Stimulated activated naive B cell treated with anti-CD40 and anti-IgM and Interleukin-4, amounts not matched to agents 10 μg/mL and 1 μg/mL and 100 μg/mL, for 72 hours (primary cell): ENCODE measurements around the gene FPR1.
A peak's percentile ranks its signal among the peaks of the same experiment; 100 is the strongest.

Experiments used
- ATAC-seq, 2 donors: fragments of 150-1000 bp; cut with Tn5 transposase; replicated peaks; 2 replicates each; pipeline ENCODE4 v1.10.0; 2021; ENCODE audit warnings: moderate library complexity in 1 of 2
- DNase-seq: peaks from one replicate; pipeline ENCODE4 v3.0.0; 2021
- H3K27ac Mint-ChIP-seq: one replicate; pipeline ENCODE4 v1.8.0; 2022; ENCODE audit warnings: mild to moderate bottlenecking, mixed read lengths
- H3K27me3 Mint-ChIP-seq, 2 donors: one replicate each; pipeline ENCODE4 v1.8.0; 2022; ENCODE audit warnings: mixed read lengths in 2 of 2
- H3K36me3 Mint-ChIP-seq, 2 donors: one replicate each; pipeline ENCODE4 v1.8.0; 2022; ENCODE audit warnings: mixed read lengths in 2 of 2, mild to moderate bottlenecking in 1 of 2
- H3K4me1 Mint-ChIP-seq, 2 donors: one replicate each; pipeline ENCODE4 v1.8.0; 2022; ENCODE audit warnings: mixed read lengths in 2 of 2, mild to moderate bottlenecking in 1 of 2
- H3K4me3 Mint-ChIP-seq, 2 donors: one replicate each; pipeline ENCODE4 v1.8.0; 2022; ENCODE audit warnings: mild to moderate bottlenecking in 2 of 2, mixed read lengths in 2 of 2, moderate library complexity in 1 of 2
- H3K9me3 Mint-ChIP-seq, 2 donors: one replicate each; pipeline ENCODE4 v1.8.0; 2022; ENCODE audit warnings: mixed read lengths in 2 of 2, mild to moderate bottlenecking in 1 of 2

Gene FPR1

GRCh38 chr19:51737924-51738323, 13.8 kb downstream of the FPR1 start:
- H3K9me3 Mint-ChIP-seq: no peaks in the 10 kb centered on the region
- H3K4me1 Mint-ChIP-seq: peaks cover 0 to 6% of the 10 kb centered on the region in 2 donors
- peaks cover 24 to 45% of the 10 kb centered on the region in 2 donors for H3K27me3 Mint-ChIP-seq
- H3K36me3 Mint-ChIP-seq: no peaks in the 10 kb centered on the region
- DNase-seq (no peak), ATAC-seq (no peak)
- no peak overlapping the region for H3K4me3 Mint-ChIP-seq
- H3K27ac Mint-ChIP-seq: no peak overlapping the region

- Mint-ChIP-seq H3K4me1 (peaks cover 0 to 6% of the 10 kb centered on the region in 2 donors), H3K27ac (no peak overlapping the region), H3K27me3 (peaks cover 22 to 42% of the 10 kb centered on the region in 2 donors), H3K9me3 (peaks cover 0 to 1% of the 10 kb centered on the region in 2 donors), H3K36me3 (no peaks in the 10 kb centered on the region), H3K4me3 (no peak overlapping the region)
- DNase-seq: no peak
- ATAC-seq: no peak
Measured at GRCh38 chr19:51737389-51737788, 14.3 kb downstream of the FPR1 start.

GRCh38 chr19:51735759-51736449, 15.8 kb downstream of the FPR1 start:
- Mint-ChIP-seq H3K27ac (no peak overlapping the region), H3K36me3 (peaks cover 2 to 4% of the 10 kb centered on the region in 2 donors), H3K4me3 (no peak overlapping the region), H3K4me1 (peaks cover 0 to 6% of the 10 kb centered on the region in 2 donors), H3K9me3 (peaks cover 7 to 10% of the 10 kb centered on the region in 2 donors), H3K27me3 (peaks cover 30 to 48% of the 10 kb centered on the region in 2 donors)
- DNase-seq (no peak), ATAC-seq (peak; percentile 23 to 27)

GRCh38 chr19:51733742-51734522, 17.7 kb downstream of the FPR1 start:
- peaks cover 32 to 54% of the 10 kb centered on the region in 2 donors for H3K27me3 Mint-ChIP-seq
- ATAC-seq: no peak
- no peak overlapping the region for H3K27ac Mint-ChIP-seq
- peaks cover 6 to 11% of the 10 kb centered on the region in 2 donors for H3K36me3 Mint-ChIP-seq
- DNase-seq: no peak
- peaks cover 13 to 18% of the 10 kb centered on the region in 2 donors for H3K9me3 Mint-ChIP-seq
- H3K4me1 Mint-ChIP-seq: peaks cover 0 to 6% of the 10 kb centered on the region in 2 donors
- no peak overlapping the region for H3K4me3 Mint-ChIP-seq

GRCh38 chr19:51729781-51730180, 21.9 kb downstream of the FPR1 start:
- Mint-ChIP-seq H3K4me3 (no peak overlapping the region), H3K27me3 (peaks cover 47 to 72% of the 10 kb centered on the region in 2 donors), H3K4me1 (no peaks in the 10 kb centered on the region), H3K9me3 (peaks cover 15 to 18% of the 10 kb centered on the region in 2 donors), H3K36me3 (peaks cover 6 to 11% of the 10 kb centered on the region in 2 donors), H3K27ac (no peak overlapping the region)
- no peak for ATAC-seq
- DNase-seq: no peak

GRCh38 chr19:51727349-51727880, 24.3 kb downstream of the FPR1 start:
- peaks cover 17 to 18% of the 10 kb centered on the region in 2 donors for H3K9me3 Mint-ChIP-seq
- DNase-seq (no peak), ATAC-seq (no peak)
- no peak overlapping the region for H3K4me3 Mint-ChIP-seq
- no peak overlapping the region for H3K27ac Mint-ChIP-seq
- H3K36me3 Mint-ChIP-seq: peaks cover 6 to 11% of the 10 kb centered on the region in 2 donors
- H3K4me1 Mint-ChIP-seq: peaks cover 3 to 4% of the 10 kb centered on the region in 2 donors
- peaks cover 58 to 91% of the 10 kb centered on the region in 2 donors for H3K27me3 Mint-ChIP-seq

- ATAC-seq (no peak), DNase-seq (no peak)
Measured at GRCh38 chr19:51726049-51726448, 25.6 kb downstream of the FPR1 start.

GRCh38 chr19:51724543-51724942, 27.1 kb downstream of the FPR1 start:
- Mint-ChIP-seq H3K4me3 (no peak overlapping the region), H3K27me3 (peaks cover 53 to 79% of the 10 kb centered on the region in 2 donors), H3K27ac (no peak overlapping the region), H3K36me3 (no peaks in the 10 kb centered on the region), H3K4me1 (peaks cover 3 to 4% of the 10 kb centered on the region in 2 donors), H3K9me3 (peaks cover 0 to 5% of the 10 kb centered on the region in 2 donors)
- DNase-seq (no peak), ATAC-seq (no peak)

More at GRCh38 chr19:51726049-51726448, 25.6 kb downstream of the FPR1 start:
- Mint-ChIP-seq H3K4me1 (peaks cover 3 to 4% of the 10 kb centered on the region in 2 donors), H3K4me3 (no peak overlapping the region), H3K27me3 (peaks cover 49 to 78% of the 10 kb centered on the region in 2 donors), H3K36me3 (peaks cover 3 to 8% of the 10 kb centered on the region in 2 donors), H3K27ac (no peak overlapping the region), H3K9me3 (peaks cover 10% of the 10 kb centered on the region in 2 donors)

GRCh38 chr19:51722492-51722891, 29.2 kb downstream of the FPR1 start:
- Mint-ChIP-seq H3K27ac (no peak overlapping the region), H3K27me3 (peaks cover 49 to 76% of the 10 kb centered on the region in 2 donors), H3K4me1 (peaks cover 4% of the 10 kb centered on the region in 2 donors), H3K36me3 (no peaks in the 10 kb centered on the region), H3K4me3 (no peak overlapping the region), H3K9me3 (peaks cover 0 to 4% of the 10 kb centered on the region in 2 donors)
- ATAC-seq (no peak), DNase-seq (no peak)

- ATAC-seq (no peak), DNase-seq (no peak)
- H3K4me3 Mint-ChIP-seq: no peak overlapping the region
- H3K9me3 Mint-ChIP-seq: peaks cover 0 to 4% of the 10 kb centered on the region in 2 donors
- H3K4me1 Mint-ChIP-seq: peaks cover 4% of the 10 kb centered on the region in 2 donors
- peaks cover 44 to 72% of the 10 kb centered on the region in 2 donors for H3K27me3 Mint-ChIP-seq
- H3K27ac Mint-ChIP-seq: no peak overlapping the region
- H3K36me3 Mint-ChIP-seq: no peaks in the 10 kb centered on the region
Measured at GRCh38 chr19:51721905-51722304, 29.8 kb downstream of the FPR1 start.

- DNase-seq (no peak), ATAC-seq (no peak)
- Mint-ChIP-seq H3K36me3 (no peaks in the 10 kb centered on the region), H3K9me3 (peaks cover 8 to 9% of the 10 kb centered on the region in 2 donors), H3K4me1 (peaks cover 4% of the 10 kb centered on the region in 2 donors), H3K4me3 (no peak overlapping the region), H3K27ac (no peak overlapping the region), H3K27me3 (peaks cover 41 to 54% of the 10 kb centered on the region in 2 donors)
Measured at GRCh38 chr19:51719251-51719988, 32.3 kb downstream of the FPR1 start.

GRCh38 chr19:51716925-51717324, 34.8 kb downstream of the FPR1 start:
- Mint-ChIP-seq H3K9me3 (peaks cover 6 to 8% of the 10 kb centered on the region in 2 donors), H3K4me3 (no peak overlapping the region), H3K27ac (no peak overlapping the region), H3K4me1 (peaks cover 0 to 1% of the 10 kb centered on the region in 2 donors), H3K27me3 (peaks cover 27 to 38% of the 10 kb centered on the region in 2 donors), H3K36me3 (no peaks in the 10 kb centered on the region)
- no peak for ATAC-seq
- DNase-seq: no peak

- DNase-seq: no peak
- peaks cover 6 to 8% of the 10 kb centered on the region in 2 donors for H3K9me3 Mint-ChIP-seq
- H3K4me3 Mint-ChIP-seq: no peak overlapping the region
- ATAC-seq: no peak
- no peak overlapping the region for H3K27ac Mint-ChIP-seq
- H3K36me3 Mint-ChIP-seq: no peaks in the 10 kb centered on the region
- peaks cover 27 to 36% of the 10 kb centered on the region in 2 donors for H3K27me3 Mint-ChIP-seq
- H3K4me1 Mint-ChIP-seq: peaks cover 8 to 11% of the 10 kb centered on the region in 2 donors
Measured at GRCh38 chr19:51715850-51716249, 35.8 kb downstream of the FPR1 start.

GRCh38 chr19:51714848-51715247, 36.8 kb downstream of the FPR1 start:
- H3K4me3 Mint-ChIP-seq: no peak overlapping the region
- no peak for ATAC-seq

More at GRCh38 chr19:51714848-51715247, 36.8 kb downstream of the FPR1 start:
- H3K9me3 Mint-ChIP-seq: peaks cover 8 to 10% of the 10 kb centered on the region in 2 donors
- H3K36me3 Mint-ChIP-seq: no peaks in the 10 kb centered on the region
- peaks cover 14 to 19% of the 10 kb centered on the region in 2 donors for H3K4me1 Mint-ChIP-seq
- no peak overlapping the region for H3K27ac Mint-ChIP-seq
- peaks cover 24 to 28% of the 10 kb centered on the region in 2 donors for H3K27me3 Mint-ChIP-seq
- no peak for DNase-seq
